Measurements from ENCODE around the gene SIPA1L3. TPM values are rescaled to one million over a fixed set of nuclear protein-coding genes. Genes with fewer than 3 reads are reported as not detected.

Gene SIPA1L3
- total and polyA plus RNA-seq, 12 donors, result 2.8 to 24.2 (median 12.3) TPM

DNA sequence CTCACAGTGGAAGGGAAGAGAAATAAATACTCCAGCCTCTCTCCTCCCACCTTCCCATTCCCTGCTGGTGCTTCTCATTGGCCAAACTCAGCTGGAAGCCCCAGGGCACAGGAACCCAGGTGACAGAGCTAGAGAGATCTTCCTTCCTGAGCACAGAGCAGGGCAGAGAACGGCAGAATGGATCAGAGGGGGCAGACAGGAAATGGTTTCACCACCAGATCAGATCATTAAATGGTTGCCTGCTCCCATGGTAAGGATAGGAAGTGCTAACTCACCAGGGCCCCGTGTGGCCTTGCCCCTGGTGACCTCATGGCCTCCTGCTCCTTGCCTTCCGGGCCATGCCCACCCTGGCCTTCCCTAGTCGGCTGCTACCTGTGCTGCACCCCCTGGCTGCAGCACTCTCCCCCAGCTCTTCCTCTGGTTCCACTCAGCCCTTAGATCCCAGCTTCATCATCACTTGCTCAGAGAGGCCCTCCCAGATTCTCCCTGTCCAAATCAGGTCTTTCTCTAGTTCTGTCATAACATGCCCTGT is 208.3 kb downstream of the SIPA1L3 start:
- Histone ChIP-seq H3K36me3 (peaks cover 0 to 62% (median 8%) of the 10 kb centered on the region in 9 donors), H3K4me1 (no peaks in the 10 kb centered on the region), H3K4me3 (no peak overlapping the region), H3K27me3 (no peaks in the 10 kb centered on the region), H3K9me3 (peaks cover 0 to 12% (median 0%) of the 10 kb centered on the region in 11 donors), H3K27ac (no peak overlapping the region)
- TF ChIP-seq, protein P1, sequence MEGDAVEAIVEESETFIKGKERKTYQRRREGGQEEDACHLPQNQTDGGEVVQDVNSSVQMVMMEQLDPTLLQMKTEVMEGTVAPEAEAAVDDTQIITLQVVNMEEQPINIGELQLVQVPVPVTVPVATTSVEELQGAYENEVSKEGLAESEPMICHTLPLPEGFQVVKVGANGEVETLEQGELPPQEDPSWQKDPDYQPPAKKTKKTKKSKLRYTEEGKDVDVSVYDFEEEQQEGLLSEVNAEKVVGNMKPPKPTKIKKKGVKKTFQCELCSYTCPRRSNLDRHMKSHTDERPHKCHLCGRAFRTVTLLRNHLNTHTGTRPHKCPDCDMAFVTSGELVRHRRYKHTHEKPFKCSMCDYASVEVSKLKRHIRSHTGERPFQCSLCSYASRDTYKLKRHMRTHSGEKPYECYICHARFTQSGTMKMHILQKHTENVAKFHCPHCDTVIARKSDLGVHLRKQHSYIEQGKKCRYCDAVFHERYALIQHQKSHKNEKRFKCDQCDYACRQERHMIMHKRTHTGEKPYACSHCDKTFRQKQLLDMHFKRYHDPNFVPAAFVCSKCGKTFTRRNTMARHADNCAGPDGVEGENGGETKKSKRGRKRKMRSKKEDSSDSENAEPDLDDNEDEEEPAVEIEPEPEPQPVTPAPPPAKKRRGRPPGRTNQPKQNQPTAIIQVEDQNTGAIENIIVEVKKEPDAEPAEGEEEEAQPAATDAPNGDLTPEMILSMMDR (IDR thresholded peaks at IDR 0.05), result no peak
- peak in 1 of 8 donors; percentile 44 for ATAC-seq
- intact Hi-C loops (cut with DNase I), result no loop called here
- WGBS, 2 donors, result 60 to 70% methylated on average over 4 of the region's 4 CpGs
- no peak for DNase-seq

DNA sequence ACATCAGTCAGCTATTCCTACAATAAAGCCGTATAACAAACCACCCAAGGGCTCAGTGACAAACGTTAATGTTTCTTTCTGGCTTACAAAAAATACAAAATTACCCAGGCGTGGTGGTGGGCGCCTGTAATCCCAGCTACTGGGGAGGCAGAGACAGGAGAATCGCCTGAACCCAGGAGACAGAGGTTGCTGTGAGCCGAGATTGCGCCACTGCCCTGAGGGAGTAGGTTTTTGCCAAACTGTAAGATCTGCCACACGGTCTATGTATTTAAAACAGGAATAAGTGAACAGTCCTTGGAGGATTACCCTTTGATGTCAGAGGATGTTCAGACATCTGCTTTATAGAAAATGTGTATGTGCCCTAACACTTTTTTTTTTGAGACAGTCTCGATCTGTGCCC is 211.2 kb downstream of the SIPA1L3 start:
- no peak for ATAC-seq
- Histone ChIP-seq H3K4me1 (no peaks in the 10 kb centered on the region), H3K27me3 (no peaks in the 10 kb centered on the region), H3K27ac (no peak overlapping the region), H3K4me3 (no peak overlapping the region), H3K36me3 (peaks cover 0 to 52% (median 8%) of the 10 kb centered on the region in 9 donors), H3K9me3 (peaks cover 0 to 21% (median 0%) of the 10 kb centered on the region in 11 donors)
- intact Hi-C loops (cut with DNase I), result no loop called here
- DNase-seq, result no peak
- TF ChIP-seq, protein P1 (IDR thresholded peaks at IDR 0.05), result no peak
- 83 to 95% methylated on average over 9 of the region's 9 CpGs for WGBS, 2 donors

DNA sequence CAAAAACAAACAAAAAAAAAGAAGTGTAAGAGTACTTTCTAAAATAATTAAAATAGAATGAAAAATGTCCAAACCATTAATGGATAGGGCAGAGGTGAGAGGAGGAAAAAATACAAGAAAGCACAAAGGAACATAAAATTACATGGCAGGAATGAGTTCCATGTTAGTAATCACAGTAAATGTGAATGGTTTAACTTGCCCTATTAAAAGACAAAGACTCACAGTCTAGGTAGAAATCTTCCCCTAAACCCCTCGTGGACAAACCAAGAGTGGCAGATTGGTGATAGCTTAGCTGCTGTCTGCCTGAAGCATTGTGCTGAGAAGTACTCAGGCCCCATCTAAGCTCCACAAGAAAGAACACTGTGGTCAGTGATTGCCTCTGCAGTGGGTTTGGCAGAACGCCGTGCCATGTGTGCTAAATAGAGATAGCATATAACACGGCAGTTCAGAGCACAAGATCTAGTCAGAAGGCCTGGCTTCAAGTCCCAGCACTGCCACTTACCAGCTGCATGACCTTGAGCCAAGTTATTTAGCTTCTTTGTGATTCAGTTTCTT is 213.5 kb downstream of the SIPA1L3 start:
- WGBS, 2 donors, result 84 to 88% methylated on average over 4 of the region's 4 CpGs
- no peak overlapping the region for H3K27ac ChIP-seq
- ATAC-seq (no peak), DNase-seq (no peak)
- no peaks in the 10 kb centered on the region for H3K27me3 ChIP-seq
- H3K4me1 ChIP-seq, result no peaks in the 10 kb centered on the region
- TF ChIP-seq, protein P1 (IDR thresholded peaks at IDR 0.05), result no peak
- no peak overlapping the region for H3K4me3 ChIP-seq
- intact Hi-C loops (cut with DNase I), result no loop called here
- peaks cover 0 to 44% (median 8%) of the 10 kb centered on the region in 9 donors for H3K36me3 ChIP-seq
- peaks cover 0 to 21% (median 0%) of the 10 kb centered on the region in 11 donors for H3K9me3 ChIP-seq

DNA sequence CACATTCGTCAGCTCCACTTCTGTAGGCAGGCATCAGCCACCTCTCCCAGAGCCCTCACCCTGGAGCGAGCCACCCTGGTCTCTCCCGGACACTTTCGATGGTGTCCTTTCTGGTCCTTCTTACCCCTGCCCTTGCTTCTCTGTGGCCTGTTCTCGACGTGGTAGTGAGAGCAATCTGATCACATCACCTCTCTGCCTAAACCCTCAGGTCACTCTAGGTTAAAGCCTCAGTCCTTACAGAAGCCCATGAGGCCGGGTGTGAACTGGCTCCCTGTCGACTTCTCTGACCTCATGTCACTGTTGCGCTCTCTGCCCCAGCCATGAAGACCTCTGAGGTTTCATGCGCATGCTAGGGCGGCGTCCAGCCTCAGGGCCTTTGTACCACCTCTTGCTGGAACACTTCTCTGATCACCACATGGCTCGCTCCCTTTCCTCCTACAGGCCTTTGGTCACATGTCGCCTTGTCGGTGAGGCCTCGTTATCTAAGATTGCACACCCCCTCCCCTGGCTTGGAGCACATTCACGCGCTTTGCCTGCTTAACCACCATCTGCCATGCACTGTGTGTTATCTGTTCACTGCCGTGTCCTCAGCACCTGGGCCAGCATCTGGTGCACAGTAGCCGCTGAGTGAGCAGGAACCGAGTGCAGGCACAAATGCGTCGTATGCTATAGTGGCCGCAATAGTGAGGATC is 215.5 kb downstream of the SIPA1L3 start:
- ATAC-seq (no peak), DNase-seq (no peak)
- Histone ChIP-seq H3K4me1 (no peaks in the 10 kb centered on the region), H3K9me3 (peaks cover 0 to 21% (median 0%) of the 10 kb centered on the region in 11 donors), H3K27ac (no peak overlapping the region), H3K4me3 (no peak overlapping the region), H3K36me3 (peaks cover 0 to 42% (median 8%) of the 10 kb centered on the region in 9 donors), H3K27me3 (no peaks in the 10 kb centered on the region)
- intact Hi-C loops (cut with DNase I), result no loop called here
- WGBS, 2 donors, result 95 to 96% methylated on average over 24 of the region's 24 CpGs
- TF ChIP-seq, protein P1 (IDR thresholded peaks at IDR 0.05), result no peak
